Mammary epithelial cell (primary cell): ENCODE measurements around the gene MRPS23.

Experiments used
- CTCF ChIP-seq, 2 donors: IDR thresholded peaks in 1 of 2; conservative IDR thresholded peaks in 1 of 2; 2 replicates each; pipeline ENCODE4 v1.5.1; 2011 to 2012; ENCODE audit warnings: inconsistent platforms in 2 of 2, low read length in 2 of 2, mild to moderate bottlenecking in 2 of 2, control low read depth in 1 of 2, low read depth in 1 of 2; ENCODE audit not compliant: insufficient read depth in 1 of 2; ENCODE audit errors: extremely low read depth in 1 of 2
- EZH2 ChIP-seq: IDR thresholded peaks from 2 replicates; pipeline ENCODE4 v1.6.1; 2012; ENCODE audit warnings: low read length, inconsistent platforms, borderline replicate concordance

DNA sequence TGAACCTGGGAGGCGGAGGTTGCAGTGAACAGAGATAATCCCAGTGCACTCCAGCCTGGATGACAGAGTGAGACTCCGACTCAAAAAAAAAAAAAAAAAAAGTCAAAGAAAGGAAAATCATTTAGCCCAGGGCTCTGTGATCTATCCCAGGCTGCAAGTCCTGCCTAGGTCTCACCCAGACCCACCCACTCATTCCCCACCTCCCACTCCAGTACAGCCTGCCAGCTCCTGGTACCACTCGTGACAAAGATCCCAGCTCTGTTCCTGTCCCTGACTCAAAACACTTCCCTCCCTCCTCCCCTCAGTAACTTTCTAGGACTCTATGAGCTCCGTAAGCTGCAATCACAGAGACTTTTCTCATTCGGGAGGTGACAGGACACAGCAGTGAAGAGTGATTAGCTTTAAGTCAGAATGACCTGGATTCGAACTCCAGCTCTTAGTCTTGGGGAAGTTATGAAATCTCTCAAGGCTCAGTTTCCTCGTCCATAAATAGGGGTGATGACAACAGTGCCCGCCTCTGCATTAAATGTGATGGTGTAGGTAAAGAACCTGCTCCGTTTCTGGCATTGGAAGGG is 28.0 kb upstream of the MRPS23 start:
- TF ChIP-seq CTCF (conservative IDR thresholded peaks at IDR 0.05 in 1 of 2, IDR thresholded peaks at IDR 0.05 in 1 of 2; ENCODE audit: extremely low read depth in 1 of 2, insufficient read depth in 1 of 2, low read depth in 1 of 2, low read length in 2 of 2) (no peak), EZH2 (no peak)
